HL-60 (cell line): ENCODE data around the gene PRSS53.

Experiments
- DNase-seq, 2 experiments: peaks; one replicate each; pipeline ENCODE4 v3.0.0-alpha.2; 2010 to 2020; ENCODE audit warnings: low read depth in 1 of 2, low spot score in 1 of 2
- H3K27ac ChIP-seq: fragments of 250-450 bp; sonication (Bioruptor Pico); replicated peaks from 2 replicates; pipeline ENCODE4 v1.5.1; 2020; ENCODE audit warnings: mild to moderate bottlenecking, moderate library complexity
- H3K27me3 ChIP-seq: fragments of 250-450 bp; sonication (Bioruptor Pico); 2 replicates; pipeline ENCODE4 v1.5.1; 2021; ENCODE audit warnings: mild to moderate bottlenecking, moderate library complexity; ENCODE audit not compliant: insufficient read depth, poor library complexity, severe bottlenecking
- H3K4me3 ChIP-seq: replicated peaks from 2 replicates; pipeline ENCODE4 v1.5.1; 2011; ENCODE audit warnings: mild to moderate bottlenecking, control low read depth, low read length; ENCODE audit not compliant: insufficient read depth
- GABPA ChIP-seq: IDR thresholded peaks from 2 replicates; pipeline ENCODE4 v1.6.1; 2012; ENCODE audit warnings: low read depth
- POLR2AphosphoS5 ChIP-seq: IDR thresholded peaks from 2 replicates; pipeline ENCODE4 v1.6.1; 2012; ENCODE audit warnings: low read depth
- SPI1 ChIP-seq: IDR thresholded peaks from 2 replicates; pipeline ENCODE4 v1.6.1; 2012; ENCODE audit warnings: low read depth, mild to moderate bottlenecking, borderline replicate concordance
- TF ChIP-seq, protein P1 (sequence below): IDR thresholded peaks from one replicate; pipeline ENCODE4 v1.5.1; 2011; ENCODE audit warnings: low read length, control low read depth, inconsistent platforms; ENCODE audit not compliant: insufficient read depth
- TF ChIP-seq, protein P2 (sequence below): IDR thresholded peaks from 2 replicates; pipeline ENCODE4 v1.6.1; 2012; ENCODE audit warnings: low read depth; ENCODE audit not compliant: insufficient replicate concordance

The PRSS53 gene

DNA sequence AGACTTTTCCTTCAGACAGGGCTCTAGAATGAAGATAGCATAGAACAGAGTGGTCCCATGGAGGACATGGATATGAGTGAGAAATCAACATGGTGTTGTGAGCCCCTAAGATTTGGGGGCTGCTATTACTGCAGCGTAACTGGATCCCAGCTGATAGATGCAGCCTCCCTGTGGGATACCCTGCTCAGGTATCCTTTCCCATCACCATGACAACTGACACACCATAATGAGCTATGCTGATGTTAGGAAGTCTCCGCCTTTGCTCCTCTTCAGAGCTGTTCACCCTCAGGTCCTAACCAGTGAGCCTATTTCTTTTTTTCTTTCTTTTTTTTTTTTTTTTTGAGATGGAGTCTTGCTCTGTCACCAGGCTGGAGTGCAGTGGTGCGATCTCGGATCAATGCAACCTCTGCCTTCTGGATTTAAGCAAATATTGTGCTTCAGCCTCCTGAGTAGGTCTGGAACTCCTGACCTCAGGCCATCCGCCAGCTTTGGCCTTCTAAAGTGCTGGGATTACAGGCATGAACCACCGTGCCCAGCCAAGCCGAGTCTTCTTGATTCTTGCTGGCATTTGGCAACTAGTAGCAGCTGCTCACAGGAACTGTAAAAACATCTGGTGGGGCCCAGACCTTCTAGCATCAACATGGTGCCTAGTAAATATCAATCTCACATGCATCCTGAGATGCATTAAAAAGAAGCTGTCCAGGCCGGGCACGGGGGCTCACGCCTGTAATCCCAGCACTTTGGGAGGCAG lies 38.3 kb downstream of the PRSS53 start:
- H3K27me3 ChIP-seq = no peaks in the 10 kb centered on the region
- TF ChIP-seq, protein P1, sequence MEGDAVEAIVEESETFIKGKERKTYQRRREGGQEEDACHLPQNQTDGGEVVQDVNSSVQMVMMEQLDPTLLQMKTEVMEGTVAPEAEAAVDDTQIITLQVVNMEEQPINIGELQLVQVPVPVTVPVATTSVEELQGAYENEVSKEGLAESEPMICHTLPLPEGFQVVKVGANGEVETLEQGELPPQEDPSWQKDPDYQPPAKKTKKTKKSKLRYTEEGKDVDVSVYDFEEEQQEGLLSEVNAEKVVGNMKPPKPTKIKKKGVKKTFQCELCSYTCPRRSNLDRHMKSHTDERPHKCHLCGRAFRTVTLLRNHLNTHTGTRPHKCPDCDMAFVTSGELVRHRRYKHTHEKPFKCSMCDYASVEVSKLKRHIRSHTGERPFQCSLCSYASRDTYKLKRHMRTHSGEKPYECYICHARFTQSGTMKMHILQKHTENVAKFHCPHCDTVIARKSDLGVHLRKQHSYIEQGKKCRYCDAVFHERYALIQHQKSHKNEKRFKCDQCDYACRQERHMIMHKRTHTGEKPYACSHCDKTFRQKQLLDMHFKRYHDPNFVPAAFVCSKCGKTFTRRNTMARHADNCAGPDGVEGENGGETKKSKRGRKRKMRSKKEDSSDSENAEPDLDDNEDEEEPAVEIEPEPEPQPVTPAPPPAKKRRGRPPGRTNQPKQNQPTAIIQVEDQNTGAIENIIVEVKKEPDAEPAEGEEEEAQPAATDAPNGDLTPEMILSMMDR = no peak
- TF ChIP-seq, protein P2, sequence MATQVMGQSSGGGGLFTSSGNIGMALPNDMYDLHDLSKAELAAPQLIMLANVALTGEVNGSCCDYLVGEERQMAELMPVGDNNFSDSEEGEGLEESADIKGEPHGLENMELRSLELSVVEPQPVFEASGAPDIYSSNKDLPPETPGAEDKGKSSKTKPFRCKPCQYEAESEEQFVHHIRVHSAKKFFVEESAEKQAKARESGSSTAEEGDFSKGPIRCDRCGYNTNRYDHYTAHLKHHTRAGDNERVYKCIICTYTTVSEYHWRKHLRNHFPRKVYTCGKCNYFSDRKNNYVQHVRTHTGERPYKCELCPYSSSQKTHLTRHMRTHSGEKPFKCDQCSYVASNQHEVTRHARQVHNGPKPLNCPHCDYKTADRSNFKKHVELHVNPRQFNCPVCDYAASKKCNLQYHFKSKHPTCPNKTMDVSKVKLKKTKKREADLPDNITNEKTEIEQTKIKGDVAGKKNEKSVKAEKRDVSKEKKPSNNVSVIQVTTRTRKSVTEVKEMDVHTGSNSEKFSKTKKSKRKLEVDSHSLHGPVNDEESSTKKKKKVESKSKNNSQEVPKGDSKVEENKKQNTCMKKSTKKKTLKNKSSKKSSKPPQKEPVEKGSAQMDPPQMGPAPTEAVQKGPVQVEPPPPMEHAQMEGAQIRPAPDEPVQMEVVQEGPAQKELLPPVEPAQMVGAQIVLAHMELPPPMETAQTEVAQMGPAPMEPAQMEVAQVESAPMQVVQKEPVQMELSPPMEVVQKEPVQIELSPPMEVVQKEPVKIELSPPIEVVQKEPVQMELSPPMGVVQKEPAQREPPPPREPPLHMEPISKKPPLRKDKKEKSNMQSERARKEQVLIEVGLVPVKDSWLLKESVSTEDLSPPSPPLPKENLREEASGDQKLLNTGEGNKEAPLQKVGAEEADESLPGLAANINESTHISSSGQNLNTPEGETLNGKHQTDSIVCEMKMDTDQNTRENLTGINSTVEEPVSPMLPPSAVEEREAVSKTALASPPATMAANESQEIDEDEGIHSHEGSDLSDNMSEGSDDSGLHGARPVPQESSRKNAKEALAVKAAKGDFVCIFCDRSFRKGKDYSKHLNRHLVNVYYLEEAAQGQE = no peak
- no peak for TF ChIP-seq SPI1
- no peak for TF ChIP-seq GABPA
- TF ChIP-seq POLR2AphosphoS5 = no peak

DNA sequence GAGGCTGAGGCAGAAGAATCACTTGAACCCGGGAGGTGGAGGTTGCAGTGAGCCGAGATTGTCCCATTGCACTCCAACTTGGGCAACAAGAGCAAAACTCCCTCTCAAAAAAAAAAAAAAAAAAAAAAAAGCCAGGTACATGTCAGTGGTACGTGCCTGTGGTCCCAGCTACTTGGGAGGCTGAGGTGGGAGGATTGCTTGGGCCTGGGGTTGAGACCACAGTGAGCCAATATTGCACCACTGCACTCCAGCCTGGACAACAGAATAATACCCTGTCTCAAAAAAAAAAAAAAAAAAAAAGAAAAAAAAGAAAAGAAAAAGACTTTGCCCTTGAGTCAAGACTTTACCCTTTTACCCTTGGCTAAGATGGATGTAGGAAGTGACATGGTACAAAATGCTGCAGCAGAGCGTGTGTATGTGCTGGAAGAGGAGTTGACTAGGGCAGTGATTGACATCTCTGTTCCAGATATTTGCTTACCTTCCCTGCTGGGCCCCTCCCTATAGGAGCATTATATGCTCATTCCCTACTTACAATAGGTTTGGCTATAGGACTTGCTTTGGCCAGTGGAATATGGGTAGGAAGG lies 44.8 kb downstream of the PRSS53 start:
- DNase-seq = no peak
- no peak overlapping the region for H3K27ac ChIP-seq
- H3K4me3 ChIP-seq = no peak overlapping the region
- H3K27me3 ChIP-seq = no peaks in the 10 kb centered on the region
- no peak for TF ChIP-seq GABPA
- TF ChIP-seq, protein P1 = no peak
- TF ChIP-seq, protein P2 = no peak
- TF ChIP-seq POLR2AphosphoS5 = no peak
- TF ChIP-seq SPI1 = no peak

More for the DNA sequence above, 38.3 kb downstream of the PRSS53 start:
- Histone ChIP-seq H3K4me3 (no peak overlapping the region), H3K27ac (no peak overlapping the region)
- DNase-seq = no peak

DNA sequence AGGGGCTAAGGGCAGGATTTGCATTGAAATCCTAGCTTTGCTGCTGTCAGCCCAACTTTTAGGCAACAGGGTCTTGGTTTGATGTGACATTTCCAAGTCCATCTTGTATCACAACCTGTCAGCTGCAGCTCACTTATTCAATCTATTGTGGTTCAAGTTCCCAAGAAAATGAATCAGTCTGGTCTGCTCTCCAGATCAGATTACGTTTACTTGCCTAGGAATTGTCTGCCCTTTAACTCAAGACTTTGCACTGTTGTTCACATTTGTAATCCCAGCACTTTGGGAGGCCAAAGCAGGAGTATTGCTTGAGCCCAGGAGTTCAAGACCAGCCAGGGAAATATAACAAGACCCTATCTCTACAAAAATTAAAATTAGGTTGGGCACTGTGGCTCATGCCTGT lies 45.4 kb downstream of the PRSS53 start:
- TF ChIP-seq, protein P1 = no peak
- TF ChIP-seq POLR2AphosphoS5 (no peak), SPI1 (no peak), GABPA (no peak)
- TF ChIP-seq, protein P2 = no peak
- H3K4me3 ChIP-seq = no peak overlapping the region
- H3K27ac ChIP-seq = no peak overlapping the region
- DNase-seq = no peak
- H3K27me3 ChIP-seq = no peaks in the 10 kb centered on the region
